Measurements from ENCODE around the gene GPER1. TPM values are rescaled to one million over a fixed set of nuclear protein-coding genes. Genes with fewer than 3 reads are reported as not detected.

The GPER1 gene
- total RNA-seq, 2 experiments from 2014 or later = not detected

DNA sequence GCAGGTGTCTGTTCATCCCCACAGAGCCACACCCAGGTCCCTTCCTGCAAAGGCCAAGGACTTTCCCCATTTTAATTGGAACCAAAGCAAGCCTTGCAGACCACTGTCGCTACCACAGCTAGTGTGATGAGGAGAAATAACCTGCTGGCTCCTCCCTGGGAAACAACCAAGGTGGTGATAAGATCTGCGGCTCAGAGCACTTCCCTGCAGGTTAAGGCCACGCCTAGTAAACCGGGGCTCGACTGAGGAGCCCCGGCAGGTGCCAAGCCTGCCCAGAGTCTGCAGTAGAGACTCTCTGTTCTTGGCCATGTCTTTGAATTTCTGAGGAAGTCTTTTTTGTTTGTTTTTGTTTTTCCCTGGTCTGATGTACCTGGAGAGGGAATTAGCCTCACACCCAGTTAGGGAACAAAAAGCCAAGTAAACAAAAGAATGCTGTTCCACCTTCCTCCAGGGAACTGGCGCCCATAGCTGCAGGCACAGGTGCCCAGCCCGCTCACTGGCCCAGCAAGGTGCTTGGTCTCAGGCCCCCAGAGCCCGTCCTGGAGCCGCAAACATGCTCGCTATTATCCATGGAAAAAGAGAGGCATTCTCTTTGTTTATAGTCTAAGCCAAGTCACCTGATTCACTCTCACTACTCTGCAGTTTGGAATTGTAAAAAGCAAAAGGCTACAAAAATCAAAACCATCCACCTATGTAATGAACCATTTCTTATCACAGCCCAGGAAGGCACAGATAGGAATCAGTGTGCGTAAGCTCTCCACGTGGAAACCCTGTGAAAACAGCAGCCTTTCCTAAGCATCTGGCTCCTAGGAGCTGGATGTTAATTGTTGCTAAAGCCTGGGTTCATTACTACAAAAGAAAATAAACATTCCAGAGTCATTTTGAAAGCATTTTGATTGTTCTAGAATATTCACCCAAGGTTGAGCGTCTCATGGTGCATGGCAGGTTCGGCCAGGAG is 40.9 kb upstream of the GPER1 start:
- H3K36me3 ChIP-seq (ENCODE audit: insufficient read depth, low read length) = peaks cover 5% of the 10 kb centered on the region
- intact Hi-C loops (cut with DNase I, micrococcal nuclease) = loop anchor here in 1 of 2 experiments (5.0 to 10.0 kb wide), 2 partner anchors 70 to 232 kb away; partner anchors contain the start of gene COX19

DNA sequence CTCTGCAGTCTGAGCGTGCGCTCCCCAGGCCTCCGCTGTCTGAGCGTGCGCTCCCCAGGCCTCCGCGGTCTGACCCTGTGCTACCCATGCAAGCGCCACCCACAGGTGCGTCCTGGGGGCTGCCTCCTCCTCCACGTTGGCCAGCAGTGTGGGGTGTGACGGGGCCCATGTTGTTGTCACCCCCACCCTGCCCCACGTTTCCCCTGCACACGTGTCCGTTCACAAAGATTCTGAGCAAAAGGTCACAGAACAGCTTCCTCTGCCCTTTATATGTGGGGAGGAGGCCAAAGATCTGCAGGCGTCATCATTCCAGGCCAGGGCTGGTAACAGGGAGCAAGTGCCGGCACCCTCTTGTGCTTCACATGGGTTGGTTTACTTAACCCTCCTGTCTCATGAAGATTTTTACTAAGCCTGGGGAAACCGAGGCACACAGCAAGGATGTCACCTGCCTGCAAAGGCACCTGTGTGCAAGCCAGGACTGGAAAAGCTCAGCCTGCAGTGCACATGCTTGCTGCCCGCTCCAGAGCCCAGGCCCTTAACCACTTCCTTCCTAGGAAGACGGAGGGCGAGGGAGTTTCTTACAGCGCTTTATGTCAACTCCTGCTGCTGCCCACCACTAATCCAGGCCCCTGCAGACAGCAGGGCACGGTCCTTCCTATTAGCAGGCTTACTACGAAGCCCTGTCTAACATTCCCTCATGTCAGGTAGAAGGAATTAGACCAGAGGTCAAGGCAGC is 38.7 kb upstream of the GPER1 start:
- POLR2A ChIA-PET = no interaction called here
- no peaks in the 10 kb centered on the region for H3K27me3 ChIP-seq (ENCODE audit: control insufficient read depth in 1 of 2, insufficient read depth in 2 of 2, low read length in 2 of 2)
- no peaks in the 10 kb centered on the region for H3K9me3 ChIP-seq (ENCODE audit: control insufficient read depth in 1 of 2, insufficient read depth in 1 of 2, low read length in 2 of 2)
- Mint-ChIP-seq H3K36me3 (ENCODE audit: low read depth) (peaks cover 5% of the 10 kb centered on the region), H3K27me3 (no peaks in the 10 kb centered on the region), H3K9me3 (no peaks in the 10 kb centered on the region), H3K27ac (peak overlapping the region; percentile 56), H3K4me3 (peak overlapping the region; percentile 50), H3K4me1 (ENCODE audit: low read depth) (peaks cover 69% of the 10 kb centered on the region)
- intact Hi-C loops (cut with DNase I, micrococcal nuclease) = loop anchor here in 1 of 2 experiments (5.0 to 10.0 kb wide), 2 partner anchors 72 to 234 kb away; partner anchors contain the start of gene COX19
- no peak for DNase-seq
- H3K4me1 ChIP-seq (ENCODE audit: insufficient read depth, low read length) = peaks cover 76% of the 10 kb centered on the region
- TF ChIP-seq, protein P1, sequence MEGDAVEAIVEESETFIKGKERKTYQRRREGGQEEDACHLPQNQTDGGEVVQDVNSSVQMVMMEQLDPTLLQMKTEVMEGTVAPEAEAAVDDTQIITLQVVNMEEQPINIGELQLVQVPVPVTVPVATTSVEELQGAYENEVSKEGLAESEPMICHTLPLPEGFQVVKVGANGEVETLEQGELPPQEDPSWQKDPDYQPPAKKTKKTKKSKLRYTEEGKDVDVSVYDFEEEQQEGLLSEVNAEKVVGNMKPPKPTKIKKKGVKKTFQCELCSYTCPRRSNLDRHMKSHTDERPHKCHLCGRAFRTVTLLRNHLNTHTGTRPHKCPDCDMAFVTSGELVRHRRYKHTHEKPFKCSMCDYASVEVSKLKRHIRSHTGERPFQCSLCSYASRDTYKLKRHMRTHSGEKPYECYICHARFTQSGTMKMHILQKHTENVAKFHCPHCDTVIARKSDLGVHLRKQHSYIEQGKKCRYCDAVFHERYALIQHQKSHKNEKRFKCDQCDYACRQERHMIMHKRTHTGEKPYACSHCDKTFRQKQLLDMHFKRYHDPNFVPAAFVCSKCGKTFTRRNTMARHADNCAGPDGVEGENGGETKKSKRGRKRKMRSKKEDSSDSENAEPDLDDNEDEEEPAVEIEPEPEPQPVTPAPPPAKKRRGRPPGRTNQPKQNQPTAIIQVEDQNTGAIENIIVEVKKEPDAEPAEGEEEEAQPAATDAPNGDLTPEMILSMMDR (IDR thresholded peaks at IDR 0.05) = no peak
- H3K36me3 ChIP-seq (ENCODE audit: insufficient read depth, low read length) = peaks cover 5% of the 10 kb centered on the region
- H3K4me3 ChIP-seq (ENCODE audit: low read length) = no peak overlapping the region
- CTCF ChIA-PET = interaction anchor here (9.4 kb wide), 1 partner anchor 56 kb away, joined by 73 read pairs; no protein-coding TSS in a partner anchor
- no peak overlapping the region for H3K27ac ChIP-seq (ENCODE audit: low read depth in 1 of 2, low read length in 2 of 2)
- no peak for ATAC-seq (ENCODE audit: poor library complexity)

More for the DNA sequence above, 40.9 kb upstream of the GPER1 start:
- TF ChIP-seq, protein P1 (IDR thresholded peaks at IDR 0.05) = no peak
- H3K4me3 ChIP-seq (ENCODE audit: low read length) = no peak overlapping the region
- H3K27ac ChIP-seq (ENCODE audit: low read depth in 1 of 2, low read length in 2 of 2) = no peak overlapping the region
- ChIA-PET CTCF (interaction anchor here (9.4 kb wide), 1 partner anchor 53 kb away, joined by 73 read pairs; no protein-coding TSS in a partner anchor), POLR2A (interaction anchor here (0.7 to 1.4 kb wide), 3 partner anchors 53 to 92 kb away, joined by 3 read pairs; no protein-coding TSS in a partner anchor)
- H3K27me3 ChIP-seq (ENCODE audit: control insufficient read depth in 1 of 2, insufficient read depth in 2 of 2, low read length in 2 of 2) = no peaks in the 10 kb centered on the region
- peaks cover 77% of the 10 kb centered on the region for H3K4me1 Mint-ChIP-seq (ENCODE audit: low read depth)
- no peaks in the 10 kb centered on the region for H3K9me3 Mint-ChIP-seq
- DNase-seq (peak in 12 of 14 experiments; percentile 21 to 92 (median 56)), ATAC-seq (ENCODE audit: poor library complexity) (peak; percentile 66)
- H3K4me3 Mint-ChIP-seq = peak overlapping the region; percentile 91
- peaks cover 84% of the 10 kb centered on the region for H3K4me1 ChIP-seq (ENCODE audit: insufficient read depth, low read length)
- no peaks in the 10 kb centered on the region for H3K9me3 ChIP-seq (ENCODE audit: control insufficient read depth in 1 of 2, insufficient read depth in 1 of 2, low read length in 2 of 2)
- H3K27me3 Mint-ChIP-seq = no peaks in the 10 kb centered on the region
- peaks cover 9% of the 10 kb centered on the region for H3K36me3 Mint-ChIP-seq (ENCODE audit: low read depth)
- H3K27ac Mint-ChIP-seq = peak overlapping the region; percentile 80

DNA sequence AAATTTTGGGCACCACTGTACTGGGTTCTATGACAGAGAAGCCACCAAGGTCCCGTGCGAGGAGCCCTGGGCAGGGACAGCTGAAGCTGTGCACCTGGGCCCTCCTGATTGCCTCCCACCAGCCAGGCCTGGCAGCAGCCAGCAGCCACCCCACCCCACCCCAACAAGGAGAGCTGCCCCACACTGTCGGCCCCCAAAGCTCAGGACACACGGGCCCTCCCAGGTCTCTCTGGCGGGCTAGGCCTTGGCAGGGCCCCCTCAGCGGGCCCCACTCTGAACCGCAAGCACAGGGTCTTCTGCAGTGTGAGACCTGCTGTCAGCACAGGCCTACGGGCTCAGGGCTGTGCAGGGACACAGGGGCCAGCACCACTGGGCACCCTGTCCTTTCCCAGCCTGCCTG is 38.1 kb upstream of the GPER1 start:
- H3K27me3 Mint-ChIP-seq = no peaks in the 10 kb centered on the region
- Histone ChIP-seq H3K27me3 (ENCODE audit: control insufficient read depth in 1 of 2, insufficient read depth in 2 of 2, low read length in 2 of 2) (no peaks in the 10 kb centered on the region), H3K4me1 (ENCODE audit: insufficient read depth, low read length) (peaks cover 79% of the 10 kb centered on the region), H3K27ac (ENCODE audit: low read depth in 1 of 2, low read length in 2 of 2) (no peak overlapping the region), H3K9me3 (ENCODE audit: control insufficient read depth in 1 of 2, insufficient read depth in 1 of 2, low read length in 2 of 2) (no peaks in the 10 kb centered on the region), H3K36me3 (ENCODE audit: insufficient read depth, low read length) (peaks cover 5% of the 10 kb centered on the region), H3K4me3 (ENCODE audit: low read length) (no peak overlapping the region)
- ATAC-seq (ENCODE audit: poor library complexity) (no peak), DNase-seq (no peak)
- peaks cover 5% of the 10 kb centered on the region for H3K36me3 Mint-ChIP-seq (ENCODE audit: low read depth)
- intact Hi-C loops (cut with DNase I, micrococcal nuclease) = loop anchor here in 1 of 2 experiments (5.0 to 10.0 kb wide), 2 partner anchors 72 to 235 kb away; partner anchors contain the start of gene COX19
- H3K27ac Mint-ChIP-seq = peak overlapping the region; percentile 56
- H3K9me3 Mint-ChIP-seq = no peaks in the 10 kb centered on the region
- CTCF ChIA-PET = interaction anchor here (9.4 kb wide), 1 partner anchor 56 kb away, joined by 73 read pairs; no protein-coding TSS in a partner anchor
- H3K4me3 Mint-ChIP-seq = peak overlapping the region; percentile 50
- POLR2A ChIA-PET = no interaction called here
- H3K4me1 Mint-ChIP-seq (ENCODE audit: low read depth) = peaks cover 70% of the 10 kb centered on the region
- TF ChIP-seq, protein P1 (IDR thresholded peaks at IDR 0.05) = no peak

Data from CD4-positive, alpha-beta T cell (primary cell).